Neural crest cell (in vitro differentiated cells): ENCODE measurements around the gene MLANA. TPM values are rescaled to one million over a fixed set of nuclear protein-coding genes. Genes with fewer than 3 reads are reported as not detected.

Experiments used
- DNase-seq: peaks from one replicate; pipeline ENCODE4 v3.0.0; 2021; ENCODE audit warnings: low read depth, mixed read lengths, low spot score
- H3K27ac Mint-ChIP-seq: one replicate; pipeline ENCODE4 v1.8.0; 2021; ENCODE audit warnings: mild to moderate bottlenecking, mixed read lengths; ENCODE audit not compliant: unreplicated experiment
- H3K27me3 Mint-ChIP-seq: 2 replicates; pipeline ENCODE4 v1.8.0; 2021; ENCODE audit warnings: low read depth, mild to moderate bottlenecking, mixed read lengths
- H3K36me3 Mint-ChIP-seq: 2 replicates; pipeline ENCODE4 v1.8.0; 2021; ENCODE audit warnings: low read depth, mild to moderate bottlenecking, mixed read lengths
- H3K4me1 Mint-ChIP-seq: 2 replicates; pipeline ENCODE4 v1.8.0; 2021; ENCODE audit warnings: mixed read lengths
- H3K4me3 Mint-ChIP-seq: one replicate; pipeline ENCODE4 v1.8.0; 2021; ENCODE audit warnings: mild to moderate bottlenecking, mixed read lengths
- H3K9me3 Mint-ChIP-seq: 2 replicates; pipeline ENCODE4 v1.8.0; 2021; ENCODE audit warnings: mixed read lengths
- CTCF ChIP-seq: fragments of 200-600 bp; sonication (generic); conservative IDR thresholded peaks from 2 replicates; pipeline ENCODE4 v1.5.0; 2021; ENCODE audit warnings: antibody characterized with exemption, mild to moderate bottlenecking
- total RNA-seq: library from RNA; stranded (reverse); gene quantifications from 2 replicates; pipeline ENCODE4 v1.2.1, GENCODE V29; 2021

Gene MLANA
- total RNA-seq, 1 donor from 2014 or later = not detected

GRCh38 chr9:5884191-5884590, 6.5 kb upstream of the MLANA start:
- Mint-ChIP-seq H3K4me3 (no peak overlapping the region), H3K9me3 (no peaks in the 10 kb centered on the region), H3K36me3 (no peaks in the 10 kb centered on the region), H3K27ac (no peak overlapping the region), H3K27me3 (no peaks in the 10 kb centered on the region), H3K4me1 (peaks cover 9% of the 10 kb centered on the region)
- DNase-seq = no peak
- TF ChIP-seq CTCF = no peak

GRCh38 chr9:5886114-5886939, 4.4 kb upstream of the MLANA start:
- peak; percentile 83 for DNase-seq

GRCh38 chr9:5892456-5893133, 1.9 kb downstream of the MLANA start:
- no peak overlapping the region for H3K27ac Mint-ChIP-seq

More at GRCh38 chr9:5886114-5886939, 4.4 kb upstream of the MLANA start:
- no peaks in the 10 kb centered on the region for H3K9me3 Mint-ChIP-seq
- H3K4me3 Mint-ChIP-seq = no peak overlapping the region
- no peaks in the 10 kb centered on the region for H3K27me3 Mint-ChIP-seq
- TF ChIP-seq CTCF = peak; percentile 91
- H3K36me3 Mint-ChIP-seq = no peaks in the 10 kb centered on the region
- H3K27ac Mint-ChIP-seq = peak overlapping the region; percentile 16
- peaks cover 9% of the 10 kb centered on the region for H3K4me1 Mint-ChIP-seq

GRCh38 chr9:5893134-5893505, 2.4 kb downstream of the MLANA start:
- TF ChIP-seq CTCF = no peak
- H3K36me3 Mint-ChIP-seq = peaks cover 4% of the 10 kb centered on the region
- no peaks in the 10 kb centered on the region for H3K27me3 Mint-ChIP-seq
- DNase-seq = no peak
- no peaks in the 10 kb centered on the region for H3K4me1 Mint-ChIP-seq
- no peak overlapping the region for H3K4me3 Mint-ChIP-seq
- H3K9me3 Mint-ChIP-seq = no peaks in the 10 kb centered on the region
- no peak overlapping the region for H3K27ac Mint-ChIP-seq

More at GRCh38 chr9:5892456-5893133, 1.9 kb downstream of the MLANA start:
- H3K27me3 Mint-ChIP-seq = no peaks in the 10 kb centered on the region
- DNase-seq = no peak
- H3K4me1 Mint-ChIP-seq = peaks cover 3% of the 10 kb centered on the region
- no peaks in the 10 kb centered on the region for H3K9me3 Mint-ChIP-seq
- H3K36me3 Mint-ChIP-seq = peaks cover 4% of the 10 kb centered on the region
- no peak overlapping the region for H3K4me3 Mint-ChIP-seq
- no peak for TF ChIP-seq CTCF

GRCh38 chr9:5893591-5894236, 3.0 kb downstream of the MLANA start:
- Mint-ChIP-seq H3K27me3 (no peaks in the 10 kb centered on the region), H3K9me3 (no peaks in the 10 kb centered on the region), H3K36me3 (peaks cover 4% of the 10 kb centered on the region), H3K27ac (no peak overlapping the region), H3K4me3 (no peak overlapping the region), H3K4me1 (no peaks in the 10 kb centered on the region)
- no peak for DNase-seq
- TF ChIP-seq CTCF = no peak
